ENCODE data around the gene RBM15B. TPM values are rescaled to one million over a fixed set of nuclear protein-coding genes. Genes with fewer than 3 reads are reported as not detected.
A peak's percentile ranks its signal among the peaks of the same experiment; 100 is the strongest.

Gene RBM15B
- polyA plus RNA-seq, 1 donor from 2014 or later, result 24.1 TPM

DNA sequence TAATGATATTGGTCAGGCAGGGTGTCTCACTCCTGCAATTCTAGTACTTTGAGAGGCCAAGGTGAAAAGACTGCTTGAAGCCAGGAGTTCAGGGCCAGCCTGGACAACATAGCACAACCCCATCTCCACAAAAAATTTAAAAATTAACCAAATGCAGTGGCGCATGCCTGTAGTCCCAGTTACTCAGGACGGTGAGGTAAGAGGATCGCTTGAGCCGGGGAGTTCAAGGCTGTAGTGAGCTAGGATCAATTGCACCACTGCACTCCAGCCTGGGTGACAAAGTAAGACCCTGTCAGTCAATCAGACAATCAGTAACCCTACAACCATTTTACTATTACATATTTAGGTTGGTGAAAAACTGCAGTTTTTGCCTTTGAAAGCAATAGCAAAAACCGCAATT is 43.0 kb downstream of the RBM15B start:
- H3K79me2 ChIP-seq (replicated peaks; ENCODE audit: insufficient read depth, low read length), result no peaks in the 10 kb centered on the region
- H3K4me2 ChIP-seq (ENCODE audit: low read length), result no peak overlapping the region
- H3K27me3 ChIP-seq (ENCODE audit: insufficient read depth, low read depth, low read length), result no peaks in the 10 kb centered on the region
- H3K9ac ChIP-seq (ENCODE audit: low read length), result no peak overlapping the region
- H4K20me1 ChIP-seq (ENCODE audit: insufficient read depth), result no peaks in the 10 kb centered on the region
- H3K4me3 ChIP-seq (ENCODE audit: low read length), result no peak overlapping the region
- H3F3A ChIP-seq (ENCODE audit: insufficient read depth, low read length, poor library complexity, severe bottlenecking), result no peaks in the 10 kb centered on the region
- TF ChIP-seq EZH2 (IDR thresholded peaks at IDR 0.05; ENCODE audit: borderline replicate concordance, insufficient read depth, low read length, poor library complexity, severe bottlenecking) (no peak), TAF1 (IDR thresholded peaks at IDR 0.05; ENCODE audit: low read depth) (no peak), EP300 (conservative IDR thresholded peaks at IDR 0.05; ENCODE audit: poor library complexity, severe bottlenecking) (no peak), POLR2AphosphoS5 (IDR thresholded peaks at IDR 0.05) (no peak), SMC3 (conservative IDR thresholded peaks at IDR 0.05; ENCODE audit: poor library complexity) (no peak), RAD21 (conservative IDR thresholded peaks at IDR 0.05) (no peak), MXI1 (conservative IDR thresholded peaks at IDR 0.05; ENCODE audit: poor library complexity, severe bottlenecking) (no peak)
- TF ChIP-seq, protein P1, sequence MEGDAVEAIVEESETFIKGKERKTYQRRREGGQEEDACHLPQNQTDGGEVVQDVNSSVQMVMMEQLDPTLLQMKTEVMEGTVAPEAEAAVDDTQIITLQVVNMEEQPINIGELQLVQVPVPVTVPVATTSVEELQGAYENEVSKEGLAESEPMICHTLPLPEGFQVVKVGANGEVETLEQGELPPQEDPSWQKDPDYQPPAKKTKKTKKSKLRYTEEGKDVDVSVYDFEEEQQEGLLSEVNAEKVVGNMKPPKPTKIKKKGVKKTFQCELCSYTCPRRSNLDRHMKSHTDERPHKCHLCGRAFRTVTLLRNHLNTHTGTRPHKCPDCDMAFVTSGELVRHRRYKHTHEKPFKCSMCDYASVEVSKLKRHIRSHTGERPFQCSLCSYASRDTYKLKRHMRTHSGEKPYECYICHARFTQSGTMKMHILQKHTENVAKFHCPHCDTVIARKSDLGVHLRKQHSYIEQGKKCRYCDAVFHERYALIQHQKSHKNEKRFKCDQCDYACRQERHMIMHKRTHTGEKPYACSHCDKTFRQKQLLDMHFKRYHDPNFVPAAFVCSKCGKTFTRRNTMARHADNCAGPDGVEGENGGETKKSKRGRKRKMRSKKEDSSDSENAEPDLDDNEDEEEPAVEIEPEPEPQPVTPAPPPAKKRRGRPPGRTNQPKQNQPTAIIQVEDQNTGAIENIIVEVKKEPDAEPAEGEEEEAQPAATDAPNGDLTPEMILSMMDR (IDR thresholded peaks at IDR 0.05; ENCODE audit: poor library complexity, severe bottlenecking), result no peak
- TF ChIP-seq, protein P2, sequence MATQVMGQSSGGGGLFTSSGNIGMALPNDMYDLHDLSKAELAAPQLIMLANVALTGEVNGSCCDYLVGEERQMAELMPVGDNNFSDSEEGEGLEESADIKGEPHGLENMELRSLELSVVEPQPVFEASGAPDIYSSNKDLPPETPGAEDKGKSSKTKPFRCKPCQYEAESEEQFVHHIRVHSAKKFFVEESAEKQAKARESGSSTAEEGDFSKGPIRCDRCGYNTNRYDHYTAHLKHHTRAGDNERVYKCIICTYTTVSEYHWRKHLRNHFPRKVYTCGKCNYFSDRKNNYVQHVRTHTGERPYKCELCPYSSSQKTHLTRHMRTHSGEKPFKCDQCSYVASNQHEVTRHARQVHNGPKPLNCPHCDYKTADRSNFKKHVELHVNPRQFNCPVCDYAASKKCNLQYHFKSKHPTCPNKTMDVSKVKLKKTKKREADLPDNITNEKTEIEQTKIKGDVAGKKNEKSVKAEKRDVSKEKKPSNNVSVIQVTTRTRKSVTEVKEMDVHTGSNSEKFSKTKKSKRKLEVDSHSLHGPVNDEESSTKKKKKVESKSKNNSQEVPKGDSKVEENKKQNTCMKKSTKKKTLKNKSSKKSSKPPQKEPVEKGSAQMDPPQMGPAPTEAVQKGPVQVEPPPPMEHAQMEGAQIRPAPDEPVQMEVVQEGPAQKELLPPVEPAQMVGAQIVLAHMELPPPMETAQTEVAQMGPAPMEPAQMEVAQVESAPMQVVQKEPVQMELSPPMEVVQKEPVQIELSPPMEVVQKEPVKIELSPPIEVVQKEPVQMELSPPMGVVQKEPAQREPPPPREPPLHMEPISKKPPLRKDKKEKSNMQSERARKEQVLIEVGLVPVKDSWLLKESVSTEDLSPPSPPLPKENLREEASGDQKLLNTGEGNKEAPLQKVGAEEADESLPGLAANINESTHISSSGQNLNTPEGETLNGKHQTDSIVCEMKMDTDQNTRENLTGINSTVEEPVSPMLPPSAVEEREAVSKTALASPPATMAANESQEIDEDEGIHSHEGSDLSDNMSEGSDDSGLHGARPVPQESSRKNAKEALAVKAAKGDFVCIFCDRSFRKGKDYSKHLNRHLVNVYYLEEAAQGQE (IDR thresholded peaks at IDR 0.05; ENCODE audit: borderline replicate concordance), result no peak
- H3K27ac ChIP-seq (ENCODE audit: low read length), result no peak overlapping the region
- H2AFZ ChIP-seq (ENCODE audit: low read depth, low read length), result no peak overlapping the region
- H3K9me2 ChIP-seq (ENCODE audit: insufficient read depth, low read length), result no peaks in the 10 kb centered on the region
- H3K36me3 ChIP-seq (ENCODE audit: insufficient read depth, low read length), result no peaks in the 10 kb centered on the region
- no peaks in the 10 kb centered on the region for H3K9me3 ChIP-seq (ENCODE audit: low read length)

DNA sequence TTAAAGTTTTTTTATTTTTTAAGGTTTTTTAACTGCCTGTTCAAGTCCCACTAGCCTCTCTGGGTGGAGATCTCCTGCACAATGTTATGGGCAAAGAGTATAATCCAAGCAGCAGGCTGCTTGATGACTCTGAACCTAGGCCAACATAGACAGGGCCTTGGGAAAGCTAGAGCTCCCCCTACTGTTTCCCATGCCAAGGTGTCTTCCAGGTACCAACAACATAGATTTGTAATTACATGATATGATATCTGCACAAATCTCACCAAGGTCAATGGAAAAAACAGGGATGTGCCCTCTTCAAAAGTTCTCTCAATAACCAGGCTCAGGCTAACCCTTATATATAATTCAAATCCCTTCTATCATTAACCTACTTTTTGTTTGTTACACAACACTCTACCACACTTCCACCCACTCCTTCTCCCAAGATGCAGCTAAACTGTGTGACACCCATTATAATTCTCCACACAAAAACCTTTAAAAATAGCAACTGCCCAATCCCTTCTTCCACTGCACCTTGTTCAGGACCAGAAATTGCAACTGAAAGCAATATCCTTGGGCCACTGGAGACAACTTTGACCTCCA is 43.8 kb downstream of the RBM15B start:
- Histone ChIP-seq H3K4me3 (ENCODE audit: low read length) (no peak overlapping the region), H3K79me2 (replicated peaks; ENCODE audit: insufficient read depth, low read length) (no peaks in the 10 kb centered on the region), H2AFZ (ENCODE audit: low read depth, low read length) (no peak overlapping the region), H4K20me1 (ENCODE audit: insufficient read depth) (no peaks in the 10 kb centered on the region), H3K9ac (ENCODE audit: low read length) (no peak overlapping the region), H3K4me2 (ENCODE audit: low read length) (no peak overlapping the region), H3K9me3 (ENCODE audit: low read length) (no peaks in the 10 kb centered on the region), H3K9me2 (ENCODE audit: insufficient read depth, low read length) (no peaks in the 10 kb centered on the region), H3K27ac (ENCODE audit: low read length) (no peak overlapping the region), H3F3A (ENCODE audit: insufficient read depth, low read length, poor library complexity, severe bottlenecking) (no peaks in the 10 kb centered on the region), H3K36me3 (ENCODE audit: insufficient read depth, low read length) (no peaks in the 10 kb centered on the region), H3K27me3 (ENCODE audit: insufficient read depth, low read depth, low read length) (no peaks in the 10 kb centered on the region)
- TF ChIP-seq TAF1 (IDR thresholded peaks at IDR 0.05; ENCODE audit: low read depth) (no peak), RAD21 (conservative IDR thresholded peaks at IDR 0.05) (peak; percentile 62), MXI1 (conservative IDR thresholded peaks at IDR 0.05; ENCODE audit: poor library complexity, severe bottlenecking) (no peak), EZH2 (IDR thresholded peaks at IDR 0.05; ENCODE audit: borderline replicate concordance, insufficient read depth, low read length, poor library complexity, severe bottlenecking) (no peak), SMC3 (conservative IDR thresholded peaks at IDR 0.05; ENCODE audit: poor library complexity) (peak; percentile 71), EP300 (conservative IDR thresholded peaks at IDR 0.05; ENCODE audit: poor library complexity, severe bottlenecking) (no peak), POLR2AphosphoS5 (IDR thresholded peaks at IDR 0.05) (no peak)
- TF ChIP-seq, protein P2 (IDR thresholded peaks at IDR 0.05; ENCODE audit: borderline replicate concordance), result no peak
- TF ChIP-seq, protein P1 (IDR thresholded peaks at IDR 0.05; ENCODE audit: poor library complexity, severe bottlenecking), result peak; percentile 70
